GM19240 (cell line): ENCODE data around the gene SCAPER.

Experiments used
- DNase-seq: peaks from one replicate; pipeline ENCODE4 v3.0.0; 2011; ENCODE audit warnings: low spot score; ENCODE audit not compliant: insufficient read length

SCAPER gene

GRCh38 chr15:76341366-76342057 is 563.6 kb downstream of the SCAPER start:
- DNase-seq = no peak

GRCh38 chr15:76340803-76341365 is 564.3 kb downstream of the SCAPER start:
- DNase-seq = peak; percentile 45

- DNase-seq = no peak
Observed at GRCh38 chr15:76340198-76340802, 564.8 kb downstream of the SCAPER start.

GRCh38 chr15:76339305-76340197 is 565.6 kb downstream of the SCAPER start:
- DNase-seq = no peak

- DNase-seq = no peak
Observed at GRCh38 chr15:76338486-76339304, 566.4 kb downstream of the SCAPER start.

GRCh38 chr15:76337696-76338485 is 567.2 kb downstream of the SCAPER start:
- no peak for DNase-seq

- DNase-seq = no peak
Observed at GRCh38 chr15:76337059-76337695, 568.0 kb downstream of the SCAPER start.

- DNase-seq = peak; percentile 92
Observed at GRCh38 chr15:76336254-76337058, 568.7 kb downstream of the SCAPER start, which contains the start of gene ISL2. ISL2 (plus strand) TSS chr15:76336773; CDS start chr15:76336884, 111 bp downstream.

- DNase-seq = no peak
Observed at GRCh38 chr15:76335307-76336253, 569.6 kb downstream of the SCAPER start.

- DNase-seq = no peak
Observed at GRCh38 chr15:76334438-76335306, 570.5 kb downstream of the SCAPER start.

GRCh38 chr15:76333720-76334437 is 571.3 kb downstream of the SCAPER start:
- no peak for DNase-seq

GRCh38 chr15:76333309-76333708 is 571.8 kb downstream of the SCAPER start:
- DNase-seq = no peak

GRCh38 chr15:76332796-76333195 is 572.3 kb downstream of the SCAPER start:
- DNase-seq = no peak

- DNase-seq = no peak
Observed at GRCh38 chr15:76330080-76330680, 575.0 kb downstream of the SCAPER start.

- DNase-seq = no peak
Observed at GRCh38 chr15:76328958-76329357, 576.2 kb downstream of the SCAPER start.
